Middle frontal gyrus (tissue), 1 donor: ENCODE results near the gene CA6.
"Not testable (repeated sequence)": the region's sequence is repeated elsewhere in the genome, so short reads cannot be mapped to it uniquely, and the experiment has no call there.

Experiments used
- DNase-seq: peaks from one replicate; pipeline ENCODE4 v3.0.0-alpha.2; 2015; ENCODE audit warnings: low spot score; ENCODE audit errors: extremely low spot score

Gene CA6

DNA sequence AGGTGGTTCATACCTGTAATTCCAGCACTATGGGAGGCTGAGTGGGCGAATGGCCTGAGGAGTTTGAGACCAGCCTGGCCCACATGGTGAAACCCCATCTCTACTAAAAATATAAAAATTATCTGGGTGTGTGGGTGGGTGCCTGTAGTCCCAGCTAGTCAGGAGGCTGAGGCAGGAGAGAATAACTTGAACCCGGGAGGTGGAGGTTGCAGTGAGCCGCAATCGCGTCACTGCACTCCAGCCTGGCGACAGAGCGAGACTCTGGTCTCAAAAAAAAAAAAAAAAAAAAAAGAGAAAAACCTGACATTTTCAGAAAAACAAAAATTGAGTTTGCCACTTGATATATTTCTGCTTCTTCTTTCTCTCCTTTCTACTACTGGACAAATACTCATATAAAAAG lies 24.3 kb downstream of the CA6 start:
- no peak for DNase-seq

DNA sequence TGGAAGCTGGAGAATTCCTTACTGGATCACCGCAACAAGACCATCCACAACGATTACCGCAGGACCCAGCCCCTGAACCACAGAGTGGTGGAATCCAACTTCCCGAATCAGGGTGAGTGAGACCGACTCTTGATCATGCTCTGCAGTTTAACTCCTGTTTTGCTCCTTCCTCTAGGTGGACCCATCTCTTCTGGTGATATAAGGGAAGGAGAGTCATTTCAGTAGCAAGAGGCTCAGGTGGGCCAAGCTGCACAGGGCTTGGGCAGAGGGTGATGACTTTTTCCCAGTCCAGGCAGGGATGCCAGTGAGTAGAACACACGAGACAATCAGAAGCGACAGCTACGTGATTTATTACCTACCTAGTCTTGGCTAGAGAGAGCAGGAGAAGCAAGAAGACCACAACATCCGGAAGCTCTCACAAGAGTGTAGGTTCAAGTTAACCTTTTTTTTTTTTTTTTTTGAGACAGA lies 25.2 kb downstream of the CA6 start:
- DNase-seq, result no peak

DNA sequence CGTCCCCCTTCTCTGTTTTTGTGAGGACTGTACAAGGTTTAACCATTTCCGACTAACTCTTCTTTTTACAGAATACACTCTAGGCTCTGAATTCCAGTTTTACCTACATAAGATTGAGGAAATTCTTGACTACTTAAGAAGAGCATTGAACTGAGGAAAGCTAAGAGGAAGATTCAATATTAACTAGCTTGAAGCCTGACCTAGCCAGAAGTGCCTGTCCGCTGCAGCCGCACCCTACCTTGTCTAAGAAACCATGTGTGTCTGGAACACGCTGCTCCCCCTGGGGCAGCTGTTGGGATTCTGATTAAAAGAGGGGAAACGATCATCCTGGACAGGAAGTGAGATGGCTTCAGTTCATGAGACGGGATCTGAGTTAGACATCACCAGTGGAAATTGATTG lies 28.9 kb downstream of the CA6 start:
- DNase-seq, result no peak

DNA sequence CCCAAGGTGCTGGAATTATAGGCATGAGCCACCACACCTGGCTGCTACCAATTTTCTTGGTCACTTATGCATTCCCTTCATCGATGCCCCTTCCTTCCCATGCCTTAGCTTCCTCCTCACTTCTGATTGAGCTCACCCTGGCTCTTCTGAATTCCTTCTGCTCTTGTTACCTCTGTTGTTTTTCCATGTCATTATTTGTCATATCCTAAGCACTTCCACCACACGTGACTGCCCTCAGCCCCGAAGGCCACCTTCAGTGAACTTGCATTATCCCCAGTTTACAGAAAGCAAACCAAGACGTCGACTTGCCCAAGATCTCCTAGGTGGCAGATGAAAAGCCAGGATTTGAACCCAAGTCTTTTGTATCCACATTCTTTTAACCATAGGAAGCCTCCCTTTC lies 30.7 kb downstream of the CA6 start:
- DNase-seq, result no peak

DNA sequence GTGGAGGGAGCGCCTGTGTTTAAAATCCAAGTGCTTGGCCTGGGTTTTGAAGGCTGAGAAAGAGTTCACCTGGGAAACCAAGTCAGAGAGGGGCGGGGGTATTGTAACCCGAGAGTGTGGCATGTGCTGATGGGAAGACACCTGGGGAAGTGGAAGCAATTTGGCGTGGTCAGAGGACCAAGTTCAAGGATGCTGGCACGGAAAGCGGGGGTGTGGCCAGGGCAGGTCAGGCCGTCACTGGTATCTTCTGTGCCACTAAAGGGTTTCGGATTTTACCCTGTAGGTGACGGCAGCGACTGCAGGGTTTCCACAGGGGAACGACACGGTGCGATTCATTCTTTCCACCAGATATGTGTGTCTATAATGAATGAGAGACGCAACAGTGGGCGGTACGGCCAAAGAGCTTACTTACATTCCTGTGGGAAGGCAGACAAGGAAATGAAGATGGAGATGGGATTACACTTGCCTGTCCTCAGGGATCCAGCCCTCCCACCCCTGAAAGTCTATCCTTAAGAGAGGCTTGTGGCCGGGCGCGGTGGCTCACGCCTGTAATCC lies 31.3 kb downstream of the CA6 start:
- no peak for DNase-seq

DNA sequence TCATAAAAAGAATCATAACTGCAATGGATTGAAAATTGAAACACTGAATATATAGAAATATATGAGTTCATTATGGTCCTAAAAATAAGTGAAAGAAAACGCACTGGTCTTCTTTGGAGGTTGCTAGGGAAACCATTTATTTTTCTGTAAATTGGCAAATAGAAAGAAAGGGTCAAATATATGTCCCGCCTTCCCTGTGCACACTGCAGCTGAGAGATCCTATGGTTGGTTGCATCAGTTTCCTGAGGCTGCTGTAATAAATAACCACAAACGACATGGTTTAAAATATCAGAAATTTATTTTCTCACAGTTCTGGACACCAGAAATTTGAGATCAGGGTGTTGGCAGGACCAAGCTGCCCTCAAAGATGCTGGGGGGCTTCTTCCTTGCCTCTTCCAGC lies 35.0 kb downstream of the CA6 start:
- no peak for DNase-seq

DNA sequence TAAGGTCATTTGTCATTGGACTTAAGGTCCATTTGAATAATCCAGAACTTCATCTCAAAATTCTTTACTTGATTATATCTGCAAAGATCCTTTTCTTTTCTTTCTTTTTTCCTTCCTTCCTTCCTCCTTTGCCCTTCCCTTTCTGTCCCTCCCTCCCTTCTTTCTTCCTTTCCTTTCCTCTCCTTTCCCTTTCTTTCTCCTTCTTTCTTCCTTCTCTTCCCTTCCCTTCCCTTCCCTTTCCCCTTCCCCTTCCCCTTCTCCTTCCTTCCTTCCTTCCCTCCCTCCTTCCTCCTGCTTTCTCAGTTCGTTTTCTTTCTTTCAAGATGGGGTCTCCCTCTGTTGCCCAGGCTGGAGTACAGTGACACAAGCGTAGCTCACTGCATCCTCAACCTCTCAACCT lies 35.5 kb downstream of the CA6 start:
- DNase-seq, result no peak

DNA sequence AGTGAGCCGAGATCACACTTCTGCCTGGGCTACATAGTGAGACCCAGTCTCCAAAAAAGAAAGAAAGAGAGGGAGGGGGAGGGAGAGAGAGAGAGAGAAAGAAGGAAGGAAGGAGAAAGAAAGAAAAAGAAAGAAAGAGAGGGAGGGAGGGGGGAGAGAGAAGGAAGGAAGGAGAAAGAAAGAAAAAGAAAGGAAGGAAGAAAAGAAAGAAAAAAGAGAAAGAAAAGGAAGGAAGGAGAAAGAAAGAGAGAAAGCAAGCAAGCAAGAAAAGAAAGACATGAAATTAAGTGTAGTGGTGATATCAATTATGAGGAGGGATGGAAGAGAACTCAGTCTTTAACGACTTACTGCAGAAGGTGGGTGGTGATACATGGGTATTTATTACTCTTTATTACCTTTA lies 38.5 kb downstream of the CA6 start:
- no peak for DNase-seq

DNA sequence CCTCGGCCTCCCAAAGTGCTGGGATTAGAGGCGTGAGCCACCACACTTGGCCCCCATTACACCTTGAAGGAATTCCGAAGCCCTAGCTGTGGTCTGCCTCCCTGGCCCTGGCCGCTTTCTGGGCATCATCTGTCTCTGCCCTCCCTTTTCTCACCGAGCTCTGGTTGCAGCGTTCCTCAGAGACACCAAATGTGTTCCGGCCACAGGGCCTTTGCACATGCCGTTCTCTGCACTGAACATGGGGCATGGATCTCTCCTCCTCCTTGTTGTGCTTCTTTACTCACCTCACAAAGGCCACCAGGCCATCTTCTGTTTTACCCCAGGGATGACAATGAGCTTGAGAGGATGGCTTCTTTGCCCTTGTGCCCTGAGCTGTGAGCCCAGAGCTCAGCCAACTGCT lies 39.3 kb downstream of the CA6 start:
- no peak for DNase-seq

DNA sequence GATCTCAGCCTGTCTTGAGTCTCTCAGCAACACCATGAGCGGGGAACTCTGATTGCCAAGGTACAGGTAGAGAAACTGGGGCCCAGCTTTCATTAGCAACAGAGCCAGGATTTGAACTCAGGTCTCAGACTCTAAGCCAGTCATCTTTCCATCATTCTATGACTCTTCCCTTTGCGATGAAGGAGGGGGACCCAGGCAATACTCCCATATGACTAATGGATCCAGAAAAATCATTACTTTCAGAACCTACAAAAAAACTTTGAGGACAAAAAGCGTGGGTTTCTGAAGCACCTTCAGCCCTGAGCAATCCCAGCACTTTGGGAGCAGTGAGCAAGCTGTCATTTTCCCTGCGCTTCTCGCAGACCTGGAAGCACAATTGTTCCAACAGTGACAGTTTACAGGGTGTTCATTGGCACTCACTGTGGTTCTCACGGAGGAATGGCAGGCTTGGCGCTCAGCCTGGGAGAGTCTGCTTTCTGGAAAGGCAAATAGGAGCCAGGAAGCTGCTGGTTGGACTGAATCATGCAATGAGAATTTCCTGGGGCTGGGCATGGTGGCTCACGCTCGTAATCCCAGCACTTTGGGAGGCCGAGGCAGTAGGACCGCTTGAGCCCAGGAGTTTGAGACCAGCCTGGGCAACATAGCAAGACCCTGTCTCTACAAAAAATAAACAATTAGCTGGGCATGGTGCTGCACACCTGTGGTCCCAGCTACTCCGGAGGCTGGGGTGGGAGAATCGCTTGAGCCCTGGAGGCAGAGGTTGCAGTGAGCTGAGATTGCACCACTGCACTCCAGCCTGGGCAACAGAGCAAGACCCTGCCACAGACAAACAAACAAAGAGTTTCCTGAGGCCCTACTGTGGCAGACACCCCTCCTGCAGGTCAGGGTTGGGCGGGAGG lies 40.5 kb downstream of the CA6 start:
- DNase-seq, result peak; percentile 65

DNA sequence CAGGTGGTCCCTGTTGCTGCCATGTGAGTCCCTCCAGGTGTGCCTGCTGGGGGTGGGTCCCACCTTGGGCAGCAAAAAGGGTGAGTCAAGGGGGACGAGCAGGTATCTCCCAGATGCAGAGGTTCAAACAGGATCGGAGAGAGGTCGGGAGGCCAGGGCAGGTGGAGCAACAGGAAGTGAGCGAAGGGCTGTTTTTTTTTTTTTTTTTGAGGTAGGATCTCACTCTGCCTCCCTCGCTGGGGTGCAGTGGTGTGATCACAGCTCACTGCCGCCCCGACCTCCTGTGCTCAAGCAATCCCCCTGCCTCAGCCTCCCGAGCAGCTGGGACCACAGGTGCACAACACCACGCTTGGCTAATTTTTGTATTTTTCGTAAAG lies 41.1 kb downstream of the CA6 start:
- DNase-seq, result no peak

DNA sequence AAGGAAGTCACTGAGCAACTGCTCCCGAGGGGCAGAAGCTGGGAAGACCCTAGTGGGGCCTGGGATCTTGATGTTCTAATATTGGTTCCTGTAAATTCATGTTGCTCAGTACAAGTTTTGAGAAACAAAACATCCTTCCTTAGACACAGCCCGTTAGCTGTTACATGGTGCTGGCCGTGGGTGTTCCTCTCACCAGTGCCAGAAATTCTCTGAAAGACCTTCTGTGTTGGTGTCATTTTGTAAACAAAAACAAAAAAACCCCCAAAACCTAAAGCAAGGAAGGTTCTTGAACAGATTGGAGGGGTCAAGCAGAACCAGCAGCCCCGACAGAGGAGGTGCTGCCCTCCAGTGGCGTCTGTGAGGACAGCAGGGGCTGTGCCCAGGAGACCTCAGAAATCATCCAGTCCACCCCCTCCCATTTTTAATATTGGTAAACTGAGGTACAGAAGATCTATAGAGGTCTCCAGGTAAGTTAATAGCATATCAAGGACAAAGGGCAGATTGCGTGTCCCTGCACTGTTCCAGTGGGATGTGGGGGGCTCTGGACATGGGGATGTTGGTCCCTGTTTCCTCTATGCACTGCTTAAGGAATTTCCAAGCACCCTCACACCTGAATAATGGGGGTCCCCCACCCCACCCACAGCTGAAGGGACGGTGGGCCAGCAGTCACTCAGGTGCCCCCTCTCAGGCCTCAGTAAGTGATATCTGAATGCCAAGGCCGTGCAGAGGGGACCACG lies 42.4 kb downstream of the CA6 start:
- DNase-seq, result peak; percentile 29

DNA sequence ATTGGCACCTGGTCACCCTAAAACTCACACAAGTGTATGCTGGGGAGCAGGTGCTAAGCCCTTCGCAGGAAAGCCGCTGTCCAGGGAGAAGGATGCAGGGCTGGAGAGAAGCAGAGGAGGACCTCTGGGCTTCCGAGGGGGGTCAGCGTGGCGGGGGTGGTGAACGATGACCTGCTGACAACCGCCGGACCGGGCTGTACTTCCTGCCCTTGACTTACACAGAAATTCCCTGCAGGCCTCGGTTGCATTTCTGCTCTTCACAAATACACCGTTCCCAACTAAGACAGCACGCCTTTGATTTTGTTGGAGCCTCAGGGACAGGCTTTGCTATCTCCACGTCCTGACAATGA lies 42.9 kb downstream of the CA6 start:
- DNase-seq, result no peak

DNA sequence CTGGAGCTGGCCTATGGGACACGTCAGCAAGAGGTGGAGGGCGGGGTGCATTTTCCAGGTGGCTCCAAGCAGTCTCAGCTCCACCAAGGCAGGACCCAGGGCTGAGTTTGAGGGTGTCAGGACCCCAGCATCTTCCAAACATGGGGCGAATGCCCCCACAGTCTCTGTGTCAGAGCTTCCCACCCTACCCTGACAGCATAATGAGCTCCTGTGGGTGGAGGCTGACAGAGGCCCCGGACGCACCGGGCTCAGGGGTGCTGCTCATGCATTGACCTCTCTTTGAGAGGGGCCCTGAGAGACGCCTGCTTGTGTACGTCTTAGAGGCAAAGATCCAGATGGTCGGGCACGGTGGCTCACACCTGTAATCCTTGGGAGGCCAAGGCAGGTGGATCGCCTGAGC lies 43.4 kb downstream of the CA6 start:
- DNase-seq, result no peak

DNA sequence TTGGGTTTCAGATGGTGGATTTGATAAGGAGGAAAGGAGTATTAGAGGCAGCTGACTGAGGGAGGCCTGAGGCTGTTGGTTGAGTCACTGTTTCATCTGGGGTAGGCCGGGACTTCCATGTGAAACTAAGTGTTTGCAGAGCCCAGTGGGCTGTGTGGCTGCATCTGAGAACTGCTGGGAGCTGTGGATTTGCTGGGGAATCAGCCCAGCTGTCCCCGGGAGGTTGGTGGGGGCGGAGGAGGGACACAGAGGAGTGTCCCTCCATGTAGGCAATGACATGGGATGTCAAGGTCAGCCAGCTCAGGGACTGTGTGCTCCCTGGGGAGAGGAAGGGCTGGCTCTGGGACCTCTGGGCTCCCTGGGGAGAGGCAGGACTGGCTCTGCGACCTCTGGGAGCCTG lies 44.2 kb downstream of the CA6 start:
- DNase-seq, result no peak

DNA sequence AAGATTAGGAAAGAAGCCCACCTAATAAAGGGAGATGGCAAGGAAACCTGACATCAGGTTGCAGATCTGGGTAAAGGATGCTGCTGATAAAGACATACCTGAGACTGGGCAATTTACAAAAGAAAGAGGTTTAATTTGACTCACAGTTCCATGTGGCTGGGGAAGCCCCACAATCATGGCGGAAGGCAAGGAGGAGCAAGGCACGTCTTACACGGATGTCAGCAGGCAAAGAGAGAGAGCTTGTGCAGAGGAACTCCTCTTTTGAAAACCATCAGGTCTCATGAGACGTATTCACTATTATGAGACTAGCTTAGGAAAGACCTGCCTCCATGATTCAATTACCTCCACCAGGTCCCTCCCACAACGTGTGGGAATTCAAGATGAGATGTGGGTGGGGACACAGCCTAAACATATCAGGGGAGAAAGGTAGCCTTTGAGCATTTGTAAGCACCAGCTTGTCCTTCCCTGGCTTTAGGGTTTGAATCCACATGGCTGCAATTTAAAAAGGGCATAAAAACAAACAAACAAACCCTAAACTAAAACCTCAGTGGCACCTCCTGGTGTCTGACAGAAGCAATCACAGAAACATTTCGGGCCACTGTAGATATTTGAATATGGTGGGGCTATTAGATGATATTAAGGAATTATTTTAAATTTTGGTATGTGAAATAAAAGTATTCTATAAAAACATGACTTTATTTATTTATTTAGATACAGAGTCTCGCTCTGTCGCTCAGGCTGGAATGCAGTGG lies 47.4 kb downstream of the CA6 start:
- DNase-seq, result no peak

DNA sequence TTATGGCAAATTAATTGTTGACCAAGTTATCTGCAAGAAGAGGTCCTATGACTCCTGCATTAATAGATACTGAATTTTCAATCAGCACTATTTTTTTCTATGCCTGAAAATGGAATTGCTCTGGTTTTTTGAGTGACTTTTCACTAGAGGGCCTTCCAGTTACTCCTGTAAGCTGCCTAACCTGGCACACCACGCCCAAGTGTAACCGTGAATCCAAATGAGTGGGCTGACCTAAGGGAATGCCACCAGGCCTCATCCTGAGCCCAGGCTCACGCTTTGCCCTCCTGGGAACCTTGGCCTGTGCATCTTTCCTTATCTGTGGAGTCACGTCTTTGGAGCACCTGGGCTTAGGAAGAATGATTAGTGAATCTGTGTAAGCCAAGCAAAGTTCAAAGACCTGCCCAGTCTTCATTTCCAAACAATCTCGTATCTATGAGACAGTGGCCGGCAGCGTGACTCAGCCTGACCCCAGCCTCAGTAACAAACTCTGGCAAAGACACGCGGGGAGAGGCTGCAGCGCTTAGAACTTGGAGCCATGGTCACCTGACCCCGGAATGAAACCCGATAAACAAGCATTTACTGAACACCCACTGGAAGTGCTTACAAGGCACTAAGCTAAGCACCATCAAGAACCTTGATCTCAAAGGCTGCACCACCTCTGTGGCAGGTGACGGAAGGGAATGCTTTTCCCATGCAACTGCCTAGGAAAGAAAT lies 48.5 kb downstream of the CA6 start:
- DNase-seq, result not testable (repeated sequence)

DNA sequence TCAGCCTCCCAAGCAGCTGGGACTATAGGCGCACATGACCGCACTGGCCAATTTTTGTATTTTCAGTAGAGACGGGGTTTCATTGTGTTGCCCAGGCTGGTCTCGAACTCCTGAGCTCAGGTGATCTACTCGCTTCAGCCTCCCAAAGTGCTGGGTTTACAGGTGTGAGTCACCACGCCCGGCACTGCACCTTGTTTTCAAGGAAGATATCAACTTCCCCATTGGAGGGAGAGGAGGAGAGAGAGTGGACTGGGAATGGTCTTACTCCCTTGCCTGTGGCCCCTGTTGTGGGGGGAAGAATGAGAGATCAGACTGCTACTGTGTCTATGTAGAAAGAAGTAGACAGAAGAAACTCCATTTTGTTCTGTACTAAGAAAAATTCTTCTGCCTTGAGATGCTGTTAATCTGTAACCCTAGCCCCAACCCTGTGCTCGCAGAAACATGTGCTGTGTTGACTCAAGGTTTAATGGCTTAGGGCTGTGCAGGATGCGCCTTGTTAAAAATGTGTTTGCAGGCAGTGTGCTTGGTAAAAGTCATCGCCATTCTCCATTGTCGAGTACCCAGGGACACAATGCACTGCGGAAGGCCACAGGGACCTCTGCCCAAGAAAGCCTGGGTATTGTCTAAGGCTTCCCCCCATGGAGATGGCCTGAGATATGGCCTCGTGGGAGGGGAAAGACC lies 56.0 kb downstream of the CA6 start:
- not testable (repeated sequence) for DNase-seq

DNA sequence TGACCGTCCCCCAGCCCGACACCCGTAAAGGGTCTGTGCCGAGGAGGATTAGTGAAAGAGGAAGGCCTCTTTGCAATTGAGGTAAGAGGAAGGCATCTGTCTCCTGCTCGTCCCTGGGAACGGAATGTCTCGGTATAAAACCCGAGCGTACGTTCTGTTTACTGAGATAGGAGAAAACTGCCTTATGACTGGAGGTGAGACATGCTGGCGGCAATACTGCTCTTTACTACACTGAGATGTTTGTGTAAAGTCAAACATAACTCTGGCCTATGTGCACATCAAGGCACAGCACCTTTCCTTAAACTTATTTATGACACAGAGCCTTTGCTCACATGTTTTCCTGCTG lies 56.5 kb downstream of the CA6 start:
- DNase-seq, result not testable (repeated sequence)

DNA sequence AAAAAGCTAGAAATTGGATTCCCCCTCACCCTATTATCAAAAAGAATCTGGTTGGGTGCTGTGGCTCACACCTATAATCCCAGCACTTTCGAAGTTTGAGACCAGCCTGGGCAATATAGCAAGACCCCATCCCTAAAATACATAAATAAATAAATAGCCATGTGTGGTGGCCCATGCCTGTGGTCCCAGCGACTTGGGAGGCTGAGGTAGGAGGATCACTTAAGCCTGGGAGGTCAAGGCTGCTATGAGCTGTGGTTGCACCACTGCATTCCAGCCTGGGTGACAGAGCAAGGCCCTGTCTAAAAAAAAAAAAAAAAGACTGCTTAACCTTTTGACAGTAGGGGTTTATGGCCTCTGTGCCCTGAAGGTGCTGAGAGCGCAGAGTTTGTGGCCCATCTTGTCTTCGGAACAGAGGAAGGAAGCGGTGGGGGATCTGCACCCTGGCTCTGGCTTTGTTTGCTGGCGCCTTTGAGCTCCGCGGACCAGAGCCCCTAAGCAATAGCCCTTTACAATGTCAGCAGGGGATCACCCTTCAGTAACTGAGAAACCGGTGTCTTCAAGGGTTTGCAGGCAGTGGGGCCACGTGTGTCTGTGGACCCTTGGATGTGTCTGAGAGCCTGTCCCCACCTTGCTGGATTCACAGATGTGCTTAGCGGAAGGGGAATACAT lies 58.5 kb downstream of the CA6 start:
- no peak for DNase-seq
